ENCODE data around the gene RAB6D.
"Not testable (repeated sequence)": the region's sequence is repeated elsewhere in the genome, so short reads cannot be mapped to it uniquely, and the experiment has no call there.

Gene RAB6D

DNA sequence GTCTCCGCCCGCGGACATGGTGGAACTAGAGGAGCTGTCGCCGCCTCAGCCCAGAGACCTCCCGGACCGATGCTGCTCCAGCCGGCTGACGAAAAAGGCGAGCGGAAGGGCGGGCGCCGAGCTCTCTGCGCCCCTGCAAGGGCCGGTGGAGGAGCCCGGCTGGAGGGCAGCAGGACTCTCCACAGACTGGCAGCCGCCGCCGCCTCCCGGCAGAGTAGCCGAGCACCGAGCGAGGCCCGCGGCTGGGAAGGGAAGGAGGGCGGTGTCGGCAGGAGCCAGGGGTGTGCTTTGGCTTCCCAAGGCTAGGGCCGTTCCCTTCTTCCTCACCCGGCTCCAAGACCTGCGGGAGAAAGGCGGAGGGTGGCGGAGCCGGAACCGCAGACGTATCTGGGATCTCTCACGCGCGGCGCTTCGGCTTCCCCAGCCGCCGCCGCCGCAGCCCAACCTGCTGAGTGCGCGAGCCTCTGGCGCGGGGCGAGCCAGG, at the start of gene RAB6D:
Gene RAB6D (minus strand): TSS at position 466 of the 484 bp plus-strand sequence. CDS start 448 bp downstream, at position 18.
- not testable (repeated sequence) for DNase-seq

DNA sequence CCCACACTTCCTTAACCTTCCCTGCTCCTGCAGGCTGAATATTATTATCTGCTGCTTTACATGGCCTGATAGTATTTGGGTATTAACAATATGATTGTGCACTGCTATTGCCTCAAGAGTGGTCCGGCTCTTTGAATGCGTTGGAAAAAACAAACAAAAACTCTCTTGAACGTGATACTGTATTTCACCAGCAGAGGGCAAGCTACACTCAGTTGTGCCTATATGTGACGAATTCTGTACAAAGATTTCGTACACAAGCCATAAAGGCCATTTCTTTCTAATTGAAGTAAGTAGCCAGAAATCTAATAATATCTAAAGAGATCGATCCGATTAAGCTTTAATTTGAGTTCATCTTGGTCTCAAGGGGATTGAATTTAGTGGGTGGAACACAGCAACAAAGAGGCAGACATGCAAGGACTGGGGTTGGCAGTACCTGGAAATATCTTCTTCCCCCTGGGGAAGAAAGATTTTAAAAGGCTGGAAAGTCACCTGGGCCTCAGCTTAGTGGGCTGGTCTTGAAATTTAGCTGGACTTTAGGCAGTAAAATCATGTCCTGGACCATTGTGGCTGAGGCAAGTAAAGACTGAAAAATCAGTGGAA, 49.3 kb upstream of the RAB6D start:
- DNase-seq = peak; percentile 56

DNA sequence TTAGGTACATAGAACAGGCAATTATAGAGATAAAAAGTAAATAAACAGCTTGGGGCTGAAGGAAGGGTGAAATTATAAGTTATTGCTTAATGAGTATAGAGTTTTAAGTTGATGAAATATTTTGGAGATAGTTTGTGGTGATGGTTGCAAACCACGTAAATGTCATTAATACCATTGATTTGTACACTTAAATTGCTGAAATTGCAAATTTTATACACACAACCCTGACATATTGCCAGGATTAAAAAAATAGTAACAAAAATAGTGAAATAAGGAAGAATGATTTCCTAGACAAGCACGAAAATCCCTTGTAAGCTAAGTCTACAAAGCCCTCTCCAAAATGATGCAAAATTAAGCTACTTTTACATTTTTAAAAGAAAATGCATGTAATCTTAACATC, 46.2 kb upstream of the RAB6D start:
- DNase-seq = no peak

DNA sequence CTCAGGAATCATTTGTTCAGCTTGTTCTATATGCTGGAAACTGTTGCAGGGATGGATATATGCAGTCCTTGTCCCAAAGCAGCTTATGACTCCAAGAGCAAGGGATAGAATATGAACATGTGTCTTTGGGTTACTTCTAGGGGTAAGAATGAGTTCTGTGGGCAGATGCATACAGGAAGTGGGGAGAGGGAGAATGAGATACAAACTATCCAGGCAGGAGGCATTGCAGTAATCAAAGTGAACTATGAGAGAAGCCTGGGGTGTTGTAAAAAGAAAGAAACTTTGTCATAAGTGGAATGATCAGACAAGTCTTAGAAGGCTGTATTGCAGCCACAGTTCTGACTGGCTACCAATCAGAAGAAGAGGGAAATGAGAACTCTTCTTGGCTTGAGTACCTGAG, 44.8 kb upstream of the RAB6D start:
- no peak for DNase-seq

DNA sequence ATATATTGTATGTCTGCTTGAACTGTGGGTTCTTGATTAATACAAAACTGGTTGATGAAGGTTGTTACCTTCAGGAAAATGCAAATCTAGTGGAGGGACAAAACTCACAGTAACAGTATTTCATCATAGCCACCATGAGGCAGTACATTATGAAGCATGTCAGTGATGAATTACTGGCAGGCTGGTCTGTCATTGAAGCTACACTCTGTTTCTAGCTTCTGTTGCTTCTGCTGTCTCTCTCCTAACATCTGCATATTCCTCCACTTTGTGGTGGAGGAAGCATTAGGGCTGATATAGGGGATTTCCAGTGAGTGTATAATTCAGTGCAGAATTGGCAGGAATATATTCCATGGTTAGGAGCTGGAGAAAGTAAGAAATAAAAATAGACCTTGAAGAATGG, 44.2 kb upstream of the RAB6D start:
- no peak for DNase-seq

DNA sequence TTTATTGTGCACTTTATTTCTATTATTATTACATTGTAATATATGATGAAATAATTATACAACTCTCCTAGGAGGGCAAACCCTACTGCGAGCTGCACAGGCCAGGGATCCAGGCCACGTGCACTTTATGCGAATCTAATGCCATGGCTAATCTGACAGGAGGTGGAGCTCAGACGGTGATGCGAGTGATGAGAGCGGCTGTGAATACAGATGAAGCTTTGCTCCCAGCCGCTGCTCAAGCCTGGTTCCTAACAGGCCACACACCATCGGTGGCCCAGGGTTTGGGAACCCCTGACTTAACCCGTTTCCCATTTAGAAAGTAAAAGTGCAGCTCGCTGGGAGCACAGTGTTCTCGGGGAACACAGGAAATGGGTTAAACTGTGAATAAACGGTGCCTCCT, 40.8 kb upstream of the RAB6D start:
- no peak for DNase-seq

DNA sequence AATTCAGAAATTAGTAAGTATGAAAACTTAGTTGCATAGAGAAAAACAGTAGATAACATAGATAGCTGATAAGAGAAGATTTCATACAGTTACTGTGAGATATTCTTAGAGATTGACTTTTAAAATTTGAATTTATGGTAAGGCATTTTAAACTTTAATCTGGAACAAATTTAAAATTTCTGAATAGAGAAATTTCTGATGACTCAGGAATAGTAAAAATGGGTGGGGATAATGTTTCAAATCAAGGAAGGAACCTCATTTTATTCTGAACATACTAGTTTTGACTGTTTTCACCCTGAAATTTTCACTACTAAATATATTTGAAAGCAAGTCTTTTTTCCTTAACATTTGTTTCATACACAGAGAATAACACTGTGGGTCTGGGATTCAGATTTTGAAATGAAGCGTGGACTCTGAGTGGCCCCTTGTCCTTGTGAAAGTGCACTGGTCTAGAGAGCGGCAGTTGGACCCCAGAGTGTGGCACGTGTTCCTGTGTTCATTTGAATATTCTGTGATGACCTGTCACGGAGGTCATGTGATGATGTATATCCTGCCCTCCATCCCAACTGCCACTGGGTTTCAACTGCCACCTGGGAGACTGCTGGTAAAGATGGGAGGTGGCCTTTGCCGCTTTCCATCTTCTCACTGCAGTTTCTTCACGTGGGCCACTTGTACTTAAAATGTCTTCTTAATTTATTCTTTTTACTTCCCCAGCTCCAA, 38.5 kb upstream of the RAB6D start:
- DNase-seq = no peak

DNA sequence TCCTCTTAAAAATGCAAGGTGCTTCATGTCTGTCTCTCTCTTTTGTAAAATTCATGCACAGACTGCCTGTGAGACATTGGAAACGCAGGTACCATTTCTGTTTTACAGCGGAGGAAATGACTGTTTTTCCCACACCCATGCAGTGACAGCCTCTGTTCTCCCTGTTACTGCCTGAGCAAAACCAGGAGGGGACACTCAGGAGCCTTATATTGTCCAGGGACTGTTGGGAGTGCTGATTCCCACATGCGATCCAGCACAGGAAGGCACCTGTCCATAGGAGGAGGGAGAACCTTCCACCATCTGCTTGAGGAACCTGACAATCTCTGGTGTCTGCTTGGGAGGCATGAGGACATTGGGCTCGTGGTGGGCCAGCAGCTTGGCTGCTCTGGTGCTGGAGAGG, 36.9 kb upstream of the RAB6D start:
- no peak for DNase-seq

DNA sequence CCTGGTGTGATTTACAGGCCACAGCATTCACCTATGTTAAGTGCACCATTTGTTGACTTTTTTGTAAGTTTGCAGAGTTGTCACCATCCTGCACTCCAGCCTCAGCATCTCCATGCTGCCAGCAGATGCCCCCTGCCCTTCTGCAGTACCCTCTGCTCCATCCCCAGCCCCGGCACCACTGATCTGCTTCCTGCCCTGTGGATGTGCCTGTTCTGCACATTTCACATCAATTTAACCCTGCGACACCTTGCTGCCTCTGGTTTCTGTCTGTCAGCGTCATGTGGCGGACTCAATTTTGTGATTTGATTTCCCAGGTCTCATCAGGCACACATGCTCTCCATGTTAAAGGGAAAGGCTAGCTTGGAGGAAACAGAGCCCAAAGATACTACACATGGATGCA, 36.5 kb upstream of the RAB6D start:
- not testable (repeated sequence) for DNase-seq

DNA sequence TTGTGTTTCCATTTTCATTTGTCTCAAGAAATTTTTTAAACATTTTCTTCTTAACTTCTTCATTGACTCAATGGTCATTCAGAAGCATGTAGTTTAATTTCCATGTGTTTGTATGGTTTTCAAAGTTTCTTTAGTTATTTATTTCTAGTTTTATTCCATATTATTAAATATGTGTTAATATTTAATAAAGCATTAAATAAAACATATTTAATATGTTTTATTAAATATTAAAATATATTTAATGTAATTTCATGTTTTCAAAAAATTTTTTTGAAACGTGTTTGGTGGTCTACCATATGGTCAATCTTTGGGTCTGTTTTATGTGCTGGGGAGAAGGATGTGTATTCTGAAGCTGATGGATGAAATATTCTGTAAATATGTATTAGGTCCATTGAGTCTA, 32.2 kb upstream of the RAB6D start:
- not testable (repeated sequence) for DNase-seq

DNA sequence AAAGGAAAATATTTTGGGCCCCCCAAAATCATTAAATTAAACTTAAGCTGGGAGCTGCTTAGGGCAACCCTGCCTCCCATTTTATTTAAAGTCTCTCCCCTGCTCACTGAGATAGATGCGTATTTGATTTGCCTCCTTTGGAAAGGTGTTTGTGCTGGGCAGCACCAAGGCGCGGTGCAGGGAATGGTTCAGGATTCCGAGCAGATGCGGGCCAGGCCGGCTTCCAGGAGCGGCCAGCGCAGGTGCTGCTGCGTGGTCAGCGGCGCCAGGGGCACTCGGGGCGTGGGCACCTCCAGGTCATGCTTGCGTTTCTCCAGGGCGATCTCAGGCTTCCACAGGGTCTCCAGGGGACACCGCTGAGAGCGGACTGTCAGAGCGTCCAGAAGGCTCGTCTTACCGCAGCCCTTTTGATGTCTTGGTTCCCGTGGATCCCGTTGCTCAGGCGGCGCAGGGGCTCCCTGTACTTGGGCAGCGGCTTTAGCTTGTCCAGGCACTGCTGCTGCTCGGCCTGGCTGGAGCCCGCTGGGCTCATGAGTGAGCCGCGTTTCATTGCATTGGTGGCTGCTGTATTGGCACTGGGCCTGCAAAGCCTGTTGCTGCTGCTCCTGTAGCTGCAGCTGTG, 31.2 kb upstream of the RAB6D start:
- not testable (repeated sequence) for DNase-seq

DNA sequence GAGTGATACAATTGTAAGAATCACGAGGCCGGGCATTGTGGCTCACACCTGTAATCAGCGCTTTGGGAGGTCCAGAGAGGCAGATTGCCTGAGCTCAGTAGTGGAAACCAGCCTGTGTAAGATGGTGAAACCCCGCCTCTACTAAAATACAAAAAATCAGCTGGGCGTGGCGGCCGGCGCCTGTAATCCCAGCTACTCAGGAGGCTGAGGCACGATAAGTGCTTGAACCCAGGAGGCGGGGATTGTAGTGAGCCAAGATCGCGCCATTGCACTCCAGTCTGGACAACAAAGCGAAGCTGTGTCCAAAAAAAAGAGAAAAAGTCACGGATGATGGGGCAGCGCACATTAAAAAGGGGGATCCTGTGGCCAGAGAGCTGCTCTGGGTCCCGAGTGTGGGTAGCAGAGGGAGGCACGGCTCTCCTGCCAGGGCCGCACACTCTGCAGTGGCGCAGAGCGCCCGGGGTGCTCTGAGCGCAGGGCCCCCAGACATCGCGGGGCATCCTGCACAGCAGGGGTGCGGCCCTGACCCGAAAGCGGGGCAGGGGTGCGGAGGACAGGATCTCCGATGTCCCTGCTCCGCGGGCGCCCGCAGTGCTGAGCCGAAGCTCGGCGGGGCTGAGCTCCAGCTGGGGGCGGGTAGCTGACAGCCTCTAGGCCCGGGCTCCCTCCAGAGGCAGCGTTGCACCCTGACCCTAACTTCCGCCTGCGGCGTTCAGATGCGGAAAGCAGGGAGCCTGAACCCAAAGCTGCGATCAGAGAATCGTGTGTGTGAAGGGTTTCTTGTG, 30.4 kb upstream of the RAB6D start:
- DNase-seq = no peak

DNA sequence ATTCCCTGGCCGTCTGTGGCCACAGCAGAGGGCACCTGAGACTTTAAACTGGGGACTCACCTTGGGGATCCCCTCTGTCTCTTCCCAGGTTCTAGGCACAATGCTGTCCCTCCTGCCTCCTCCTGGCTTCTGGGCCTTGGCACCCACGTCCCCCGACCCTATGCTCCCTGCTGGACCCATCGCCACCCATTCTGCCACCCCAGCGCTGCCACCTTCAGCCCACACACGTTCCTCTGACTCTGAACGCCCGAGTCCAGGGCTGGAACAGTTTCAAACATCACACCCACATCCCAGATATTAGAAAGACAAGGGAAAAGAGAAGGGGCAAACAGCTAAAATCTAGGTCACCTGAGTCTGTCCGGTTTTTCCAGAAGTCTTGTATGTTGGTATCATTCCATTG, 28.0 kb upstream of the RAB6D start:
- DNase-seq = not testable (repeated sequence)

DNA sequence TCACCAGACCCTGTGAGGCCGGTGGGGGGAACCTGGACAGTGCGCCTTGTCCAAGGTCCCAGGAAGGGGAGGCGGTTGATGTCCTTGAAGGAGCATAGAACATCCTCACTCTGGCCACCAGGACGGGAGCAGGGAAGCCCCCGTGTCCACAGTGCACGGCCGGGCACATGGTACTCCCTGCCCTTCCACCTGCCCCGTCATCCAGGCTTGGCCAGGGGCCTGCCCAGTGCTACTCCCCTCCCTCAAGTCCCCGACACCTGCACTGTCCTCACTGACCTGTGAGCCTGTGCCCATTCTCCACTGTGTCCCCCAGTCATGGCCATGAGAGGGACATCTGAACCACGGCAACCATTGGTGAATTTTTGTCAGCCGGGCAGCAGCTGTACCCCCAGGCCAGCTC, 27.5 kb upstream of the RAB6D start:
- not testable (repeated sequence) for DNase-seq

DNA sequence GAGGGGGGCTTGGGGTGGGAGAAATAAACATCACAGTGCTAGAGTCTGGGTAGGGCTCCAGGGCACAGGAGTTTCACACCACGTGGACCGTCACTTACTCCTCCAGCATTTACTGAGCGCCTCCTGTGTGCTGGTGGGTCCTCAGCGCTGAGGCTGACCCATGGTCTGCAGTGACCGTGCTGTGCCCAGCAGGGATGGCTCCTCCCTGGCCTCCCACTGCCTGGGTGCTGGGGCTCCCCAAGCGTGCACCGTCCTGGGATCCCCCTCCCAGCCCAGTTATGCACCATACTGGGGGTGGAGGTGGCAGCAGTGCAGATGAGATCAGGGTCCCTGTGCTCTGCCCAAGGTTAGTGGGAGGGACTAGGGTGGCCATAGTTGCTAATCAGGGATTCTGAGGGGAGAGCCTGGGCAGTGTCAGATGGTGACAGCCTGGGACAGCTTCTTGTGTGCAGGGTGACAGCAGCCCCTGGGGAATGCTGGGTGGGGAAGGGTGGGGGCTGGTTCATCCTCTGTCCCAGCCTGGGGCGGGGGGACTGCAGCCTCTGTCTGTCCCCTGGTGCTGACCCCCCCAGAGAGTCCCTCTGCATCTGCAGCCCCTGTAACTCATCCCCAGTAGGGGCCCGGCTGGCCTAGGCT, 26.6 kb upstream of the RAB6D start:
- not testable (repeated sequence) for DNase-seq

DNA sequence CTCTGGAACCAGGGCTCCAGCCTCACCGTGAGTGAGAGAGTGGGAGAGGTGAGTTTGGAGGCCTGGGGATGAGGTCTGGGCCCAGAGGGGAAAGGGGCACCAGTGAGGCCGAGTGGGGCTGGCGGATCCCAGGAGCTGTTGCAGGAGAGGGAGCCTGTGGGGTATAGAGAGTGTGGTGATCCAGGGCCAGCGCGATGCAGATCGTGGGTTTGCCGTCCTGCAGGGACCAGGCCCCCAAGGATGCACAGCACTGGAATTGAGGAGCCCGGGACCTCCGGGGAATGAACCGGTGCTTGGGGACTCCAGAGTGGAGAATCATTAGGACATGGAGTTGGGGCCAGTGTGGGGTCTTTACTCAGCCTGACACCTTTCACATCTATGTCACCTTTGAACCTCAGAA, 25.7 kb upstream of the RAB6D start:
- no peak for DNase-seq

DNA sequence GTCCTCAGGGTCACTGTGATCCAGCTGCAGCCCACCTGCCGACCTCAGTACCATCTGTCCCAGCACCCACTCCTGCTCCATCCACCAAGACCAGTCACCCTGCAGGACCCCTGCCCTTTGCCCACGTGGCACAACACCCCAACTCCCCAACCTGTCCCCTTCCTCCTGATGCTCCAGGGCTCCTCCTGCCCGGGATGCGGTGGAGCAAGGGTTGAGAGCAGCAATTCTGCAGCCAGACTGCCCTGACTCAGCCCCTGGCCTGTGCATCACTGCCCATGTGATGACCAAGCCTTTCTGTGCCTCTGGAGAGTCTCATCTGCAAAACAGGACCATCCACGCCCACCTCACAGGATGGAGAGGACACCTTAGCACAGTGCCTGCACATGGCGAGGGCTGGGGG, 24.9 kb upstream of the RAB6D start:
- DNase-seq = not testable (repeated sequence)

DNA sequence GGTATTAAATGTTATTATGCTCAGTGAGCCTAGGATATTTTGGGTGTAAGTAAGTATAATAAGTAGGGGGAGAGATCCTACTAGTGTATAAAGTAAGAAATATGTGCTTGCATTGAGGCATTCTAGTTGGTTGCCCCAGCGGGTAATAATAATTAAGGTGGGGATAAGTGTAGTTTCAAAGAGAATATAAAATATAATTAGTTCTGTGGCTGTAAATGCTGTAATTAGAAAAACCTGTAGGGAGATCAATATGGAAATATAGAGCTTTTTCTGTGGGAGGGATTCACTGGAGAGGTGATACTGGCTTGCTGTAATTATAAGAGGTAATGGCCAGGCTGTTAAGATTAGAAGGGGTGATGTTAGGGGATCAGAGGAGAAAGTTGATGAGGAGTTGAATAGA, 9.1 kb upstream of the RAB6D start:
- DNase-seq = not testable (repeated sequence)

DNA sequence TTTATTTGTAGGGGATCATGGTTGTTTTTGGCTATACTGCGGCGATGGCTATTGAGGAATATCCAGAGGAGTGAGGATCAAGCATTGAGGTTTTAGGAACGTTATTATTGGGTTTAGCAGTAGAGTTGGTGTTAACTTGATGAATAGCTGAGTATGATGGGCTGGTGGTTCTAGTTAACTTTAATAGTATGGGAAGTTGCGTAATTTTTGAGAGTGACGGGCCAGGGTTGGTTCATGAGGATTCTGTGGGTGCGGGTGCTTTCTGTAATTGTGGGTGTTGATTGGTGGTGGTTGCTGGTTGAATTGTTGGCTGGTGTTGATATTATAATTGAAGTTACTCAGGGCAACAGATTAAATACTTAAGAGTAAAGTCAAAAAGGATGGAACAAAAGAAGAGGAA, 6.0 kb upstream of the RAB6D start:
- no peak for DNase-seq

DNA sequence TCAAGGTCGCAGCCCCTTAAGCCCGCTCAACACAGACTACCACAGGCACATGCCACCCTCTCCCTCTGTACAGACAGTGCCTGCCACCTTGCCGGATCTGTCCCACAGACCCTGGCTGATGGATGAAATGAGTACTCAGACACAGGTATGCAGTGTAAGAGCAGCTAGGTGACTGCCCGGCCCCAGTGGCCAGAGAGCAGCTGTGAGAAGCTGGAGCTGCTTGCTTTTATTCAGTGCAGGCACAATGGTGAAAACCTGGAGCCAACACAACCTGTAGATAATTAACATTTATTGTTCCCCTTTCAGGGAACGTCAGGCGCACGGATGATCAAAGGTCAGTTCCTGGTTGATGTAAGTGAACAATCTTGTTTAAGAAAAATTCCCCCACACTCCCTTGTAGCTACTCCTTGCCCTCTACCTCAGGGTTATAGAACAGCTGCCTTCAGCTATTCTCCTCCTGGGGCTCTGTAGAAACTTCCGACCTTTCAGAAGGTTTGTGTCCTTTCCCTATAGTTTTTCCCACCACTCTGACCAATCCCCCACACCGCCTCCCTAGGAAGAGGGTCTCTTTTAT, 4.6 kb upstream of the RAB6D start:
- DNase-seq = not testable (repeated sequence)

DNA sequence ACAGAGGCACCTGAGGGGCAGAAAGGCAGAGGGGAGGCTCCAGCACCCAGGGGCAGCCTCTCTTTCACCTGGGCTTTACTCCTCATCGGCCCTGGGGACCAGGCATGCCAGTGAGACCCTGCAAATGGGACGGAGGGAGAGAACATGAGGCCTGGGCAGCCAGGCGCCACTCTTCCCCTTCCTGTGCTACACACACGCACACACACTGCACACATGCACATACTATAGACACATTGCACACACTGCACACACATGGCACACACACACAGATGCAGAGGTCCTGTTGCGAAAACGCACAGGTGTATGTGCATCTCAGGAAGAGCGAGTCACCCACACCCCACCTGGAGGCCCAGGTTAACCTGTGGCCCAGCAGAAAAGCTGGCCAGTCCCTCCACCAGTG, 3.4 kb upstream of the RAB6D start:
- no peak for DNase-seq

DNA sequence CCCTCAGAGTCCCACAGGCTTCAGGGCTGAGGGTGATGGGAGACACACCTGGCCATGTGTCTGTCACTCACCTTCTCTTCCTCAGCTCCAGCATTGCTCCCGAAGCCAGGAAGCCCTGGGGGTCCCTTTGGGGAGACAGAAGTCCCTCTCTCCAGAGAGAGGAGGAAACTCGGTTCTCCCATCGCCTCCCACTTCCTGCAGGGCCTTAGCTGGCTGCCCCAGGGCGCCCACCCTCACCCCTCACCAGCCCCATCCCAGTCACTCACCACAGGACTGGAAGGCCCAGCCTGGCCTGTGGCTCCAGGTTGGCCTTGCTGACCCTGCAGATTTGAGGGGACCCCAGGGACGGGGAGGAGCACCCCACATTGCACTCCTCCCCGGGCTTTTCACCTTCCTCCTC, 2.7 kb upstream of the RAB6D start:
- no peak for DNase-seq

DNA sequence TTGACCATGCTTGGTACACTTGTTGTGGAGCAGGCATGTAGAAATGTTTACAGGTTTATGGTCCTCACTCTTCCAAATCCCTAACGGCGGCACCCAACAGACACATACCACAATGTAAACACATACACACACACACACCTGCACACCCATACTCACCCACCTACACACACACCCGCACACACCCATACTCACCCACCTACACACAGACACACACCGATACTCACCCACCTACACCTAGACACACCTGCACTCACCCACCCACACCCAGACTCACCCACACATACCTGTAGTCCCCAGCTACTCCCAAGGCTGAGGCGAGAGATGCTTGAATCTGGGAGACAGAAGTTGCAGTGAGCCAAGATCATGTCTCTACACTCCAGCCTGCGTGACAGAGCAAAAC, 1.5 kb upstream of the RAB6D start:
- DNase-seq = no peak
